OCI-LY7 (cell line): Measurements from ENCODE around the gene COL9A3.

Experiments
- EZH2phosphoT487 ChIP-seq: fragments of 200-600 bp; sonication (generic); IDR thresholded peaks from 2 replicates; pipeline ENCODE4 v1.6.1; 2018; ENCODE audit warnings: low read depth, borderline replicate concordance, mild to moderate bottlenecking, mixed run types, antibody characterized with exemption, low read length, moderate library complexity, mixed read lengths
- TF ChIP-seq, protein P1 (sequence below): fragments of 200-600 bp; sonication (generic); conservative IDR thresholded peaks from 2 replicates; pipeline ENCODE4 v1.5.1; 2014; ENCODE audit warnings: mild to moderate bottlenecking, antibody characterized with exemption, low read length, moderate library complexity, mixed read lengths

DNA sequence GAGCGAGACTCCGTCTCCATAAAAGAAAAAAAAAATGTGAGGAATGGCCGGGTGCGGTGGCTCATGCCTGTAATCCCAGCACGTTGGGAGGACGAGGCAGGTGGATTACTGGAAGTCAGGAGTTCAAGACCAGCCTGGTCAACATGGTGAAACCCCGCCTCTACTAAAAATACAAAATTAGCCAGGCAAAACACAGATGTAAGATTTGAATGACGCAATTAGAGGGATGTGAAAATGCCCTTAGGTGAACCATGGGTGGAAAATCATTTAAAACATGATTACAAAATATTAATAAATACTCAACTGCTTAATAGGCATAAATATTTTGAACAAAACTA, 20.9 kb downstream of the COL9A3 start:
- TF ChIP-seq, protein P1, sequence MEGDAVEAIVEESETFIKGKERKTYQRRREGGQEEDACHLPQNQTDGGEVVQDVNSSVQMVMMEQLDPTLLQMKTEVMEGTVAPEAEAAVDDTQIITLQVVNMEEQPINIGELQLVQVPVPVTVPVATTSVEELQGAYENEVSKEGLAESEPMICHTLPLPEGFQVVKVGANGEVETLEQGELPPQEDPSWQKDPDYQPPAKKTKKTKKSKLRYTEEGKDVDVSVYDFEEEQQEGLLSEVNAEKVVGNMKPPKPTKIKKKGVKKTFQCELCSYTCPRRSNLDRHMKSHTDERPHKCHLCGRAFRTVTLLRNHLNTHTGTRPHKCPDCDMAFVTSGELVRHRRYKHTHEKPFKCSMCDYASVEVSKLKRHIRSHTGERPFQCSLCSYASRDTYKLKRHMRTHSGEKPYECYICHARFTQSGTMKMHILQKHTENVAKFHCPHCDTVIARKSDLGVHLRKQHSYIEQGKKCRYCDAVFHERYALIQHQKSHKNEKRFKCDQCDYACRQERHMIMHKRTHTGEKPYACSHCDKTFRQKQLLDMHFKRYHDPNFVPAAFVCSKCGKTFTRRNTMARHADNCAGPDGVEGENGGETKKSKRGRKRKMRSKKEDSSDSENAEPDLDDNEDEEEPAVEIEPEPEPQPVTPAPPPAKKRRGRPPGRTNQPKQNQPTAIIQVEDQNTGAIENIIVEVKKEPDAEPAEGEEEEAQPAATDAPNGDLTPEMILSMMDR, result no peak
- TF ChIP-seq EZH2phosphoT487, result no peak
